UCSD-AML1 (cell line): ENCODE results near the gene PSEN1.
"Not testable (repeated sequence)": the region's sequence is repeated elsewhere in the genome, so short reads cannot be mapped to it uniquely, and the experiment has no call there.

ENCODE experiments used
- DNase-seq: peaks from one replicate; lab custom pipeline; 2025; ENCODE audit not compliant: unreplicated experiment; lab: John Stamatoyannopoulos, UW

Gene PSEN1

GRCh38 chr14:73162251-73162650, 25.9 kb downstream of the PSEN1 start:
- DNase-seq = no peak

- no peak for DNase-seq
Measured at GRCh38 chr14:73166399-73166798, 30.1 kb downstream of the PSEN1 start.

- DNase-seq = no peak
Measured at GRCh38 chr14:73167727-73168126, 31.4 kb downstream of the PSEN1 start.

- DNase-seq = no peak
Measured at GRCh38 chr14:73168274-73168673, 32.0 kb downstream of the PSEN1 start.

GRCh38 chr14:73168691-73169090, 32.4 kb downstream of the PSEN1 start:
- DNase-seq = no peak

- DNase-seq = not testable (repeated sequence)
Measured at GRCh38 chr14:73169855-73170254, 33.5 kb downstream of the PSEN1 start.

GRCh38 chr14:73170686-73171085, 34.4 kb downstream of the PSEN1 start:
- DNase-seq = no peak

- DNase-seq = no peak
Measured at GRCh38 chr14:73172500-73172899, 36.2 kb downstream of the PSEN1 start.

- DNase-seq = no peak
Measured at GRCh38 chr14:73173092-73173735, 36.9 kb downstream of the PSEN1 start.

- no peak for DNase-seq
Measured at GRCh38 chr14:73176685-73177084, 40.4 kb downstream of the PSEN1 start.

GRCh38 chr14:73180385-73180805, 44.1 kb downstream of the PSEN1 start:
- DNase-seq = no peak

- DNase-seq = not testable (repeated sequence)
Measured at GRCh38 chr14:73180969-73181368, 44.7 kb downstream of the PSEN1 start.

- DNase-seq = no peak
Measured at GRCh38 chr14:73188501-73188911, 52.2 kb downstream of the PSEN1 start.

- no peak for DNase-seq
Measured at GRCh38 chr14:73189651-73190050, 53.3 kb downstream of the PSEN1 start.

GRCh38 chr14:73191441-73191840, 55.1 kb downstream of the PSEN1 start:
- DNase-seq = no peak

- not testable (repeated sequence) for DNase-seq
Measured at GRCh38 chr14:73194306-73194705, 58.0 kb downstream of the PSEN1 start.

- no peak for DNase-seq
Measured at GRCh38 chr14:73198253-73198652, 61.9 kb downstream of the PSEN1 start.

GRCh38 chr14:73203527-73203926, 67.2 kb downstream of the PSEN1 start:
- no peak for DNase-seq

- no peak for DNase-seq
Measured at GRCh38 chr14:73207615-73208014, 71.3 kb downstream of the PSEN1 start.

GRCh38 chr14:73208390-73208789, 72.1 kb downstream of the PSEN1 start:
- no peak for DNase-seq

- DNase-seq = no peak
Measured at GRCh38 chr14:73208846-73209245, 72.5 kb downstream of the PSEN1 start.

- no peak for DNase-seq
Measured at GRCh38 chr14:73209953-73210352, 73.6 kb downstream of the PSEN1 start.
